IPS-20b (cell line): ENCODE measurements around the gene MFNG.

ENCODE experiments used
- H3K27ac ChIP-seq: one replicate; pipeline ENCODE4 v1.5.1; 2013; ENCODE audit warnings: low read length
- H3K27me3 ChIP-seq: 2 replicates; pipeline ENCODE4 v1.6.1; 2013; ENCODE audit warnings: mild to moderate bottlenecking, low read length, inconsistent platforms; ENCODE audit not compliant: insufficient read depth
- H3K36me3 ChIP-seq: 2 replicates; pipeline ENCODE4 v1.6.1; 2013; ENCODE audit warnings: low read depth, mild to moderate bottlenecking, inconsistent platforms, low read length, moderate library complexity; ENCODE audit not compliant: insufficient read depth
- H3K4me1 ChIP-seq: 2 replicates; pipeline ENCODE4 v1.6.1; 2013; ENCODE audit warnings: mild to moderate bottlenecking, control low read depth, inconsistent platforms, low read length, moderate library complexity; ENCODE audit not compliant: insufficient read depth
- H3K4me3 ChIP-seq: 2 replicates; pipeline ENCODE4 v1.5.1; 2013; ENCODE audit warnings: mild to moderate bottlenecking, low read length, inconsistent platforms
- H3K9ac ChIP-seq: 2 replicates; pipeline ENCODE4 v1.6.1; 2013; ENCODE audit warnings: low read depth, mild to moderate bottlenecking, inconsistent platforms, low read length, moderate library complexity
- H3K9me3 ChIP-seq: 2 replicates; pipeline ENCODE4 v1.6.1; 2013; ENCODE audit warnings: mild to moderate bottlenecking, low read depth, low read length, inconsistent platforms; ENCODE audit not compliant: insufficient read depth

Gene MFNG

DNA sequence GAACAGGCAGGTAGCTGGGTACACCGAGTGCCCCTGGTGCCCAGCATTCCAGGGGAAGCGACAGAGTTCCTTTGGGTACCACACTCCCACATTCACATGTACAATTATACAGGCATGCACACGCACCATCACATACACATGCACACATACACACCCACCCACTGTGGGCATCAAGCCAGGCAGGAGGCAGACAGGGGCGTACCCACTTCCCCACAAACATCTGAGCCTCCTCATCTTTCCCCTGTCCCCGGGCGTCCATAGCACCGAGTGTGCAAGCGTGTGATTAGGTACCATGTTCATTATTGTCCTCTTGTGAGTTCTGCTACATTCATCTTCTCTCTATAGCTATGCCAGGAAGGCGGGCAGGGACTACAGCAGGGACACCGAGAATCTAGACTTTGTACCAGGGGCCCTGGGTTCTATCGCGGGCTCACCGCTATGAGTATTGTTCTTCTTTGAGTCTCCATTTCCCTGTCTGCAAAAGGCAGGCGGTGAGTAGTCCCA is 35.1 kb upstream of the MFNG start:
- Histone ChIP-seq H3K27me3 (peaks cover 42% of the 10 kb centered on the region), H3K27ac (no peak overlapping the region), H3K9me3 (no peaks in the 10 kb centered on the region; the same call in 1 of the 2 replicates), H3K9ac (no peak overlapping the region), H3K36me3 (no peaks in the 10 kb centered on the region), H3K4me1 (no peaks in the 10 kb centered on the region; the same call in 1 of the 2 replicates), H3K4me3 (no peak overlapping the region)

DNA sequence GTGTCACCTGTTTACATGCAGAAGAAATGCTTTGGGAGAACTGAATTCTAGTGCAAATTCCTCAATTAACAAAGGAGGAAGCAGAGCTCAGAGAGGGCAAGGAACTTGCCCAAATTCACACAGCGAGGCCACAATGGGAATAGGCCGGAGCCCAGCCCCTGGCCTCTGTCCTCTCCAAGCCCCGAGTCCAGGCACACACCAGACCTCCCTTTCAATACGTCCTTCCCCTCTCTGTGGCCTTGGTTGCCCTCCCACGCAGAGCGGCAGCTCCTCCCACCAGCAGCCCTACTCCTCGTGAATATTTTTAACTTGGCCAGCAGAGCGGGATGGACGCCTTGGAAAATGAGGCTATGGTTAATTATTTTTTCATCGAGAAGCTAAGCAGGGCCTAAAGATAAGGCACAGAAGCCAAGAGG is 34.6 kb upstream of the MFNG start:
- no peak overlapping the region for H3K4me3 ChIP-seq
- H3K4me1 ChIP-seq = no peaks in the 10 kb centered on the region; the same call in 1 of the 2 replicates
- H3K9ac ChIP-seq = no peak overlapping the region
- H3K27ac ChIP-seq = no peak overlapping the region
- H3K9me3 ChIP-seq = no peaks in the 10 kb centered on the region; the same call in 1 of the 2 replicates
- H3K27me3 ChIP-seq = peaks cover 42% of the 10 kb centered on the region
- no peaks in the 10 kb centered on the region for H3K36me3 ChIP-seq

DNA sequence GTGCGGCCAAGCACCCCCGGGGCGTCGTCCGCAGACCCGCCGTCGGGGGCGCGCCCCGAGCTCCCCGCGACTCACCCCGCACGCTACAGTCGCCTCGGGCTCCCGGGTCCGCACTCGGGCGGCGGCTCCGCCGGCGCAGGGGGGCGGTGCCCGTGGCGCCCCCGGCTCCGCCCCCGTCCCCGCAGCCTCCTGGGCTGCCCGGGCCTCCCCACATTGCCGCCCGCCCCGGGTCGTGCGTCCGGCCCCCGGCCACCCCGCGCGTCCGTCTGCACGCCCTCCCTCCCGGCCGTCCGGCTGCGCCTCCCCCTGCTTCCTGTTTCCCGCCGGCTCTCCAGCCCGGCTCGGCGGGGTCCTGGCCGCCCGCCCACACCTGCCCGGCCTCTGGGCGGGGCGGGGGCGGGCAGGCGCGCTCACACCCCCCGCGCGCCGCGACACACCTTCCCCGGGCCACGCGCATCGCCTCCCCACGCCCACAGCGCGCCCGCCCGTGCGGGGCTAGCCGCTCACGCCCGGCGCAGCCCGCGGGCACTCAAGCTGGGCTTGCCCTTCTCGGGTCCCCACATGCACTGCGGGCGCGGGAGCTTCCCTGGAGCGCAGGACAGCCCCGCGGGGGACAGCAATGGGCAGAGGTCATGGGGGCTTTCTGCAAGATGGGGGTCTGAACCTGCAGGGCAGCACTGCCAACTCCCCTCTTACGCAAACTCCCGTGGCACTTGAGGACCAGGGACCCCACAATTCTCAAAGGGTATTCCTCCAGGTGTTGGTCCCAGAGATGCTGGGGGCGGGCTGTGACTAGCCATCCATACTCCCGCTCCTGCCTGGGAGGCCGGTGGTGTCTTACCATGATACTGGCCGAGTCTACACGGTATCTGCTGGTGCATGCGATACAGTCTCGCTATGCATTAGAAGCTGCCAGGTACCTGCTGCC is 33.3 kb upstream of the MFNG start, which contains the start of gene CARD10:
Gene CARD10 (minus strand): TSS at position 148 of the 928 bp plus-strand sequence. CDS start 215 bp downstream, outside the sequence.
- H3K9ac ChIP-seq = no peak within 1 kb of the TSS
- no peaks in the 10 kb centered on the region; the same call in 1 of the 2 replicates for H3K9me3 ChIP-seq

DNA sequence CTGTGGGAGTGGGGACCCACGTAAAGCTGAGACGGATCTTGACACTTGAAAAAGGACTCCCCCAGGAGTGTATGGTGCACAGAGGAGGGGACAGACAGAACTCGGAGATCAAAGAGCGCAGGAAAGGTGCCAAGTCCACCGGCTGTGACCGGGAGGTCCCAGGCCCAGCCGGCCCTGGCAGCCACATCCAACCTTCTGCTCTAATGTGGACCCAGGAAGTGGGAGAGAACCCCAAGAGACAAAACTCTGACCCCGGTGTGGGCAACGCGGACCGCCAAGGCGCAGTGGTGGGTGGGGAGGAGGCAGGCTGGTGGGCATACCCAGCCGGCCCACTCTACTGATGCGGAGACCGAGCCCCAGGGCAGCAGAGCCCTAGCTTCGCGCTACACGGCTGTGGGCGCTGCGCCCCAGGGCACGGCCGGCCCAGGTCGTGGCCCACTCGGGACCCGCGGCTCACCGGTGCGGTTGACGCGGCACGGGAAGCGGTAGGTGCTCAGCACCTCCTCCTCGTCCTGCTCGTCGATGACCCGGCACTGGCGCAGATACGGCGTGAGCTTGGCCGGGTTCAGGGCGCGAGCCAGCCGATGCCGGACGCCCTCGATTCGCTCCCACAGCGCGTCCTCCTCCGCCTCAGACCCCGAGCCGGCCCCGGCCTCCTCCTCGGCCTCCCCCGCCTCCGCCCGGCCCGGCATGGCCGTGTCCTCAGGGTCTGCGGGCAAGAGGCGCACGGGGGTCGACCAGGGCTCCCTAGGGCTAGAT is 32.5 kb upstream of the MFNG start:
- H3K36me3 ChIP-seq = no peaks in the 10 kb centered on the region
- no peaks in the 10 kb centered on the region; the same call in 1 of the 2 replicates for H3K9me3 ChIP-seq
- H3K27ac ChIP-seq = no peak overlapping the region
- H3K9ac ChIP-seq = no peak overlapping the region
- H3K27me3 ChIP-seq = peaks cover 42% of the 10 kb centered on the region
- peak overlapping the region; percentile 60; the same call in 1 of the 2 replicates for H3K4me3 ChIP-seq
- H3K4me1 ChIP-seq = no peaks in the 10 kb centered on the region

More for the DNA sequence above, 33.3 kb upstream of the MFNG start, which contains the start of gene CARD10:
- Histone ChIP-seq H3K4me1 (no peaks in the 10 kb centered on the region), H3K27ac (no peak within 1 kb of the TSS), H3K4me3 (peak within 1 kb of the TSS; percentile 60), H3K27me3 (peaks cover 42% of the 10 kb centered on the region), H3K36me3 (no peaks in the 10 kb centered on the region)

DNA sequence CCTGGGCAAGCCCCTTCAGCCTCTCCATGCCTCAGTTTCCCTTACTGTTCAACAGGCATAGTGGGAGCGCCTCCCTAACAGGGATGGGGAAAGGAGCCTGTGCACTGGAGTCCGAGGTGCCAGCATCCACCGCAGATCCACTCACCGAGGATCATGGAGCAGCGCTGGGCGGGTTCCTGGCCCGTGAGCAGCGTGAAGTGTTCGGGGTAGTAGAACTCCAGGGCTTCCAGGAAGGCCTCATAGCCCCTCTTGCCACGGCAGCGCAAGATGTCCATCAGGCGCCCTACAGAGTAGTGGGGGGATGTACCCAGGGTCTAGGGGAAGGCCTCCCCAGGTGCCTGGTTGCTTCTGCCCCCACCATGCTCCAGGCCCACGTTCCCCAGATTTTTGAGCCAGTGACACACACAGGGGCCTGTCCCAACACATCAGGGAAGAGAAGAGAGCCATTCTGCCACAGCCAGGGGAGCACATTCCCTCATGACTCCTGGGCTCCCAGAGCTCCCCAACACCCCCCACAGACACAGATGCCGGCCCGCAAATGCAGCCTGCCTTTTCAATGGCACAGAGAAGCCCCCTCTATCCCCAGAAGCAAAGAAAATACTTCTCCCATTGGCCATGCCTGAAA is 31.8 kb upstream of the MFNG start:
- no peaks in the 10 kb centered on the region for H3K36me3 ChIP-seq
- no peak overlapping the region for H3K27ac ChIP-seq
- no peaks in the 10 kb centered on the region; the same call in 1 of the 2 replicates for H3K9me3 ChIP-seq
- H3K4me1 ChIP-seq = no peaks in the 10 kb centered on the region
- peak overlapping the region; percentile 60; the same call in 1 of the 2 replicates for H3K4me3 ChIP-seq
- H3K27me3 ChIP-seq = peaks cover 42% of the 10 kb centered on the region
- H3K9ac ChIP-seq = no peak overlapping the region

DNA sequence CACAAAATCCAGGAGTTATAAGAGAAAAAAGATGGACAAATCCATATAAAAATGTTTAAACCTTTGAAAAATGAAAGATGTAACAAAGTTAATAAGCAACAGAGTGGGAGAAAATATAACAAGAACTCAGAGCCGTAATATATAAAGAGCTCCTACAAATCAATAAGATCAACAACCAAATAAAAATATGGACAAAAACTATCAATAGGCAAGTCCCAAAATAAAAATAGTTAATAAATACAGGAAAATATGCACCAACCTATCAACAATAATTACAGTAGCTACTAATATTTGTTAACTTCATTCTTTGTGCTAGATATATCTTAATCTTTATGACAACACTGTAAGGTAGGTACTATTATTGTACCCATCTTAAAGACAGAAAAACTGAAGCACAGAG is 30.3 kb upstream of the MFNG start:
- Histone ChIP-seq H3K27me3 (peaks cover 37% of the 10 kb centered on the region), H3K4me1 (peaks cover 3% of the 10 kb centered on the region; the same call in 1 of the 2 replicates), H3K36me3 (no peaks in the 10 kb centered on the region), H3K4me3 (no peak overlapping the region), H3K9me3 (no peaks in the 10 kb centered on the region; the same call in 1 of the 2 replicates), H3K27ac (no peak overlapping the region), H3K9ac (no peak overlapping the region)

DNA sequence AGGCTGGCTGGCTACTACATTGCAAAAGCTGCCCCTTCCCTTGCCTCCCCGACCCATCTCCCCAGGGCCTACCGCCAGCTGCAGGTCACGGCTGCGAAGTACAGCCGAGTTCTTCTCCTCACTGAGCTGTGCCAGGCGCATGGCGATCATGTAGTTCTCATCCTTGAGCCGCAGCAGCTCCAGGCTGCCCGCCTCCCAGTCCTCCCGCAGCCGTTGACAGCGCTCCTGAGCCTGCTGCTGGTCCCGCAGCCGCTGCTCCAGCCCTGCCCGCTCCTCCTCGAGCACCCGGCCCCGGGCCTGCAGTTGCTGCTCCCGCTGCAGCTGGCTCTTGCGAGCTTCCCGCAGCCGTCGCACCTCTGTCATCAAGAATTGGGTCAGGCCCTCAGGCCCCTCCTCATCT is 29.7 kb upstream of the MFNG start:
- H3K4me3 ChIP-seq = no peak overlapping the region

DNA sequence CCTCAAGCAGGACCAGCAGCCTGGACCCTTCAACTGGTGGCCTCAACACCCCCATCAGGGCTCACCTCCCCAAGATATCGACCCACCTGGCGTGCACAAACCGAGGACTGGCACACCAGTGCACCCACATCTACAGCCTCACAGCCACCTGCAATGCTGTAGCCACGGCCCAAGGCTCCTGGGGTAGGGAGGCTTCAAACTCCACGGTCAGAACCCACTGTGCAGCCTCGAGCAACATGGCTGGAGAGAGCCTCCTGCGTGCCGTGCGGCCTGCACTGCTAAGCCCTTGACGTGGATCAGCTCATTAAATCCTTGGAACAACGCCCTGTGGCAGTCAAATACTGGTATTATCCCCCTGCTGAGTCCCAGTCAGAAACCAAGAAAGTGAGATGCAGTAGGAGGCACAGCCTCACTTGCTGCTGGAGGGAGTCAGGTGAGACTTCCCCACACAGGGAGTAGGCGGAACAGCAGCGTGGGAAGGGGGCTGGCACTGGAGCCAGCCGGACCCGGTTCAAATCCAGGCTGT is 28.4 kb upstream of the MFNG start:
- H3K9ac ChIP-seq = no peak overlapping the region
- peaks cover 19% of the 10 kb centered on the region for H3K27me3 ChIP-seq
- H3K27ac ChIP-seq = no peak overlapping the region
- no peaks in the 10 kb centered on the region; the same call in 1 of the 2 replicates for H3K9me3 ChIP-seq
- H3K36me3 ChIP-seq = no peaks in the 10 kb centered on the region
- H3K4me1 ChIP-seq = peaks cover 3% of the 10 kb centered on the region; the same call in 1 of the 2 replicates
- no peak overlapping the region for H3K4me3 ChIP-seq

More for the DNA sequence above, 29.7 kb upstream of the MFNG start:
- no peaks in the 10 kb centered on the region for H3K36me3 ChIP-seq
- H3K9ac ChIP-seq = no peak overlapping the region
- H3K4me1 ChIP-seq = peaks cover 3% of the 10 kb centered on the region; the same call in 1 of the 2 replicates
- H3K9me3 ChIP-seq = no peaks in the 10 kb centered on the region; the same call in 1 of the 2 replicates
- peaks cover 32% of the 10 kb centered on the region for H3K27me3 ChIP-seq
- H3K27ac ChIP-seq = no peak overlapping the region

DNA sequence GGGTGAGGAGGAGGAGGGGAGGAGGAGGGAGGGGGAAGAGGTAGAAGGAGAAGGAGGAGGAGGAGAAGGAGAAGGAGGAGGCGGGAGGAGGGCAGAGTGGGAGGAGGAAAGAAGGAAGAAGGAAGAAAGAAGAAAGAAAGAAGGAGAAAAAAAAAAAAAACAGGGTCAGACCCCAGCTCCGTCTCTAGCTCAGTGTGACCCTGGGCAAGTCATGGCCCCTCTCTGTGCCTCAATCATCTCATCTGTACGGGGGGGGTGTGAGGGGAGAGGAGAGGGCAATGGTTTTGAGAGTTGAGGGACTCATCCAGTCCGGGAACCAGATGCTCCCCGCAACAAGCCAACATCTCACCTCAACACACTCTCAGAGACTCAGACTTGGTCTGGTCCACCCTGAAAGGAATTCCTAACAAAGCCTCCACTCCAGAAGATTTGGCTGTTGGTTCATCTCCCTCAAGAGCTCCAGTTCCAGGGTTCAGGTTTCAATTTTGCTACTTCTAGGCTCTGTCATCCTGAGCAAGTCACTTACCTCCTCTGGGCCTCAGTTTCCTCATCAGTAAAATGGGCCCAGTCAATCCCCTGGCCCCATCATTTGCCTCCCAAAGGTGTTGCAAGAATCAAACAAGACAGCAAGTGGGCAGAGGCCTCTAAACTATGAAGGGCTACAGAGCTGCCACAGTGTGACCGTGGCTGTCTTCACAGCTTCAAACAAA is 25.4 kb upstream of the MFNG start:
- no peak overlapping the region for H3K4me3 ChIP-seq
- no peaks in the 10 kb centered on the region for H3K27me3 ChIP-seq
- H3K36me3 ChIP-seq = no peaks in the 10 kb centered on the region
- H3K9ac ChIP-seq = no peak overlapping the region; the same call in 1 of the 2 replicates
- peaks cover 3% of the 10 kb centered on the region; the same call in 1 of the 2 replicates for H3K4me1 ChIP-seq
- H3K27ac ChIP-seq = no peak overlapping the region
- no peaks in the 10 kb centered on the region; the same call in 1 of the 2 replicates for H3K9me3 ChIP-seq

DNA sequence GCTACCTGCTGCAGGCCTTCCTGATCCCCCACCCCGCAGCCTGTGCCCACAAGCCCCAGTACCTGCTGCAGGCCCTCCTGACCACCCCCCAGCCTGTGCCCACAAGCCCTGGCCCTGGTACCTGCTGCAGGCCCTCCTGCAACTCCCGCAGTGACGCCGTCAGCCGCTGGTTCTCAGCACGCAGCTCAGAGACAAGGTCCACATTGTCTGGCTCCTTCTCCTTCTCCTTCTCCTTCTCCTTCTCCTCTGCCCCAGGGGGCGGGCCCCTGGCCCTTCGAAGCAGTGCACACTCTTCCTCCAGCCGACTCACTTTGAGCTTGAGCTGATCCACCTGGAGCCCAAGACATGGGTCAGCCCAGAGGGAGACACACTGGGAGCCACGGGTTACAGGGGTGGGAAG is 23.9 kb upstream of the MFNG start:
- no peaks in the 10 kb centered on the region for H3K36me3 ChIP-seq
- H3K9ac ChIP-seq = no peak overlapping the region
- no peaks in the 10 kb centered on the region for H3K27me3 ChIP-seq
- no peak overlapping the region for H3K27ac ChIP-seq
- no peak overlapping the region for H3K4me3 ChIP-seq
- H3K4me1 ChIP-seq = peaks cover 3% of the 10 kb centered on the region; the same call in 1 of the 2 replicates
- H3K9me3 ChIP-seq = no peaks in the 10 kb centered on the region
